Loucy (cell line): ENCODE results near the gene SLC28A1.

ENCODE experiments used
- H2AFZ ChIP-seq: fragments of 200-600 bp; sonication (generic); 2 replicates; pipeline ENCODE4 v1.6.0; 2016; ENCODE audit warnings: antibody characterized with exemption, mild to moderate bottlenecking, low read length, moderate library complexity
- H3F3A ChIP-seq: fragments of 200-600 bp; 2 replicates; pipeline ENCODE4 v1.6.0; 2016; ENCODE audit warnings: antibody characterized with exemption, low read depth, mild to moderate bottlenecking
- H3K27me3 ChIP-seq: fragments of 200-600 bp; sonication (generic); 2 replicates; pipeline ENCODE4 v1.6.1; 2014; ENCODE audit warnings: low read length, mild to moderate bottlenecking; ENCODE audit not compliant: insufficient read depth, poor library complexity, severe bottlenecking
- H3K36me3 ChIP-seq: fragments of 200-600 bp; sonication (generic); 2 replicates; pipeline ENCODE4 v1.6.1; 2016; ENCODE audit warnings: low read length; ENCODE audit not compliant: insufficient read depth
- H3K4me1 ChIP-seq: fragments of 200-600 bp; sonication (generic); 2 replicates; pipeline ENCODE4 v1.5.1; 2014; ENCODE audit warnings: low read length, mild to moderate bottlenecking; ENCODE audit not compliant: insufficient read depth, poor library complexity, severe bottlenecking
- H3K4me2 ChIP-seq: fragments of 200-600 bp; sonication (generic); 2 replicates; pipeline ENCODE4 v1.6.0; 2014; ENCODE audit warnings: antibody characterized with exemption, low read length, low read depth, mild to moderate bottlenecking; ENCODE audit not compliant: poor library complexity, severe bottlenecking
- H3K4me3 ChIP-seq: fragments of 200-600 bp; sonication (generic); 2 replicates; pipeline ENCODE4 v1.5.1; 2014; ENCODE audit warnings: low read length, mild to moderate bottlenecking, mixed read lengths; ENCODE audit not compliant: poor library complexity, severe bottlenecking
- H3K79me2 ChIP-seq: fragments of 200-600 bp; sonication (generic); 2 replicates; pipeline ENCODE4 v1.6.1; 2014; ENCODE audit warnings: low read length; ENCODE audit not compliant: insufficient read depth
- H3K9ac ChIP-seq: fragments of 200-600 bp; sonication (generic); 2 replicates; pipeline ENCODE4 v1.6.0; 2014; ENCODE audit warnings: mild to moderate bottlenecking, low read depth, low read length, moderate library complexity; ENCODE audit not compliant: poor library complexity, severe bottlenecking
- H3K9me2 ChIP-seq: fragments of 200-600 bp; sonication (generic); replicated peaks from 2 replicates; pipeline ENCODE4 v1.6.1; 2016; ENCODE audit warnings: low read depth, low read length, mixed read lengths
- H3K9me3 ChIP-seq: fragments of 200-600 bp; sonication (generic); 2 replicates; pipeline ENCODE4 v1.6.1; 2014; ENCODE audit warnings: mild to moderate bottlenecking, antibody characterized with exemption, low read length, low read depth; ENCODE audit not compliant: insufficient read depth
- H4K20me1 ChIP-seq: fragments of 200-600 bp; sonication (generic); 2 replicates; pipeline ENCODE4 v1.6.0; 2014; ENCODE audit warnings: antibody characterized with exemption, low read length, mild to moderate bottlenecking; ENCODE audit not compliant: insufficient read depth, poor library complexity, severe bottlenecking
- CTCF ChIP-seq: fragments of 200-600 bp; sonication (generic); conservative IDR thresholded peaks from 2 replicates; pipeline ENCODE4 v1.5.1; 2014; ENCODE audit warnings: mild to moderate bottlenecking, antibody characterized with exemption, low read length
- EZH2phosphoT487 ChIP-seq: fragments of 200-600 bp; IDR thresholded peaks from 2 replicates; pipeline ENCODE4 v1.6.1; 2018; ENCODE audit warnings: antibody characterized with exemption, mild to moderate bottlenecking, moderate library complexity, borderline replicate concordance

Gene SLC28A1

DNA sequence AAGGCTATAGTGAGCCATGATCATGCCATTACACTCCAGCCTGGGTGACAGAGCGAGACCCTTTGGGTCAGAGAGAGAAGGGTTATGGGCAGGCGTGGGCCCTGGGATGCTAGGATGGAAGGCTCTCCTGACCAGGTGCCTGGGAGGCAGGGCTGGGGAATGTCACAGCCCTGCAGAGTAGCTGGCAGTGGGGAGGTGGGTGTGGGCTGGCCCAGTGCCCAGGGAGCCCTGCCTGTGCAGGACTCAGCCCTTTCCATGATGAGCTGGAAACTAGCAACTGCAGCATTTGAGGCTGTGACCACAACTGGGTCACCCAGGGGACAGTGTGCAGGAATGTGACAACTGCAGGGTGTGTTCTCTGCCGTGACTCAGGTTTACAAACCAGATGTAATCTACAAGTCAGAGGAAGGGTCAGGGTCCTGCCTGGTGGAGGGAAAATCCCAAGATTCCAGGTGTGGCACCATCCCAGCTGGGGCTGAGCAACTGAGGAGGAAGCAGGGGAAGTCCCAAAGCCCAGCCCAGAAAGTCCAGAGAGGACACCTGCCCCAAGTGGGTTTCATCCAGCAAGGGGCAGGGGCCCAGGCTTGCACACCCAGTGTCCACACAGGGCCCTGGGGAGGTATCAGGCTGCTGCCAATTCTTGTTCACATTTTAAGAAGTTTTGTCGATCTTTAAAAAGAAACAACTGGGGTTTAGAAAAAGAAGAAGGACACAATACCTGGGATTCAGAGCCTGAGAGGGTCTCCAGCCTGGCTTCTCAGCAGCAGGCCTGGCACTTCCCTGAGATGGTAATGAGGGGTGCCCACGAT is 45.5 kb downstream of the SLC28A1 start:
- H2AFZ ChIP-seq: no peak overlapping the region
- no peaks in the 10 kb centered on the region for H3K9me2 ChIP-seq
- H3F3A ChIP-seq: no peaks in the 10 kb centered on the region
- no peaks in the 10 kb centered on the region for H3K36me3 ChIP-seq
- no peaks in the 10 kb centered on the region for H3K9me3 ChIP-seq
- H3K4me2 ChIP-seq: no peak overlapping the region
- no peaks in the 10 kb centered on the region for H4K20me1 ChIP-seq
- H3K4me1 ChIP-seq: peaks cover 9% of the 10 kb centered on the region
- no peak for TF ChIP-seq CTCF
- TF ChIP-seq EZH2phosphoT487: no peak
- no peak overlapping the region for H3K9ac ChIP-seq
- no peaks in the 10 kb centered on the region for H3K27me3 ChIP-seq
- H3K79me2 ChIP-seq: no peaks in the 10 kb centered on the region
- no peak overlapping the region for H3K4me3 ChIP-seq

GRCh38 chr15:84934942-84935729 is 50.7 kb downstream of the SLC28A1 start:
- H3F3A ChIP-seq: no peaks in the 10 kb centered on the region
- no peaks in the 10 kb centered on the region for H3K9me3 ChIP-seq
- H3K27me3 ChIP-seq: no peaks in the 10 kb centered on the region
- no peaks in the 10 kb centered on the region for H3K9me2 ChIP-seq
- H4K20me1 ChIP-seq: no peaks in the 10 kb centered on the region
- no peaks in the 10 kb centered on the region for H3K79me2 ChIP-seq
- no peak overlapping the region for H3K9ac ChIP-seq
- H3K4me1 ChIP-seq: peaks cover 1% of the 10 kb centered on the region
- no peaks in the 10 kb centered on the region for H3K36me3 ChIP-seq
- H3K4me2 ChIP-seq: no peak overlapping the region
- H3K4me3 ChIP-seq: no peak overlapping the region
- TF ChIP-seq EZH2phosphoT487 (no peak), CTCF (peak; percentile 32)
- H2AFZ ChIP-seq: no peak overlapping the region

- Histone ChIP-seq H3K27me3 (no peaks in the 10 kb centered on the region), H3F3A (no peaks in the 10 kb centered on the region), H3K79me2 (no peaks in the 10 kb centered on the region), H3K9me2 (no peaks in the 10 kb centered on the region), H3K4me3 (no peak overlapping the region), H3K4me1 (no peaks in the 10 kb centered on the region), H3K9me3 (no peaks in the 10 kb centered on the region), H3K9ac (no peak overlapping the region), H3K4me2 (no peak overlapping the region), H3K36me3 (no peaks in the 10 kb centered on the region), H4K20me1 (no peaks in the 10 kb centered on the region), H2AFZ (no peak overlapping the region)
- TF ChIP-seq CTCF (no peak), EZH2phosphoT487 (no peak)
These were observed 52.7 kb downstream of the SLC28A1 start for GRCh38 chr15:84937144-84937543.
